GM12872 (cell line): ENCODE measurements around the gene CCNY.

ENCODE experiments used
- CTCF ChIP-seq: IDR thresholded peaks from 3 replicates; pipeline ENCODE4 v1.5.1; 2011; ENCODE audit warnings: low read depth, mild to moderate bottlenecking, low read length, moderate library complexity; ENCODE audit not compliant: insufficient read depth

CCNY gene

GRCh38 chr10:35352097-35352496, 15.8 kb downstream of the CCNY start:
- no peak for TF ChIP-seq CTCF

GRCh38 chr10:35352512-35352911, 16.2 kb downstream of the CCNY start:
- no peak for TF ChIP-seq CTCF

- TF ChIP-seq CTCF: no peak
Observed at GRCh38 chr10:35353395-35353794, 17.1 kb downstream of the CCNY start.

GRCh38 chr10:35353805-35354204, 17.5 kb downstream of the CCNY start:
- TF ChIP-seq CTCF: no peak

- TF ChIP-seq CTCF: no peak
Observed at GRCh38 chr10:35355971-35356724, 19.8 kb downstream of the CCNY start.

GRCh38 chr10:35356725-35357092, 20.4 kb downstream of the CCNY start:
- no peak for TF ChIP-seq CTCF

GRCh38 chr10:35359056-35359455, 22.7 kb downstream of the CCNY start:
- TF ChIP-seq CTCF: no peak
